HG03571 (cell line): ENCODE measurements around the gene SFMBT1.
"Not testable (repeated sequence)": the region's sequence is repeated elsewhere in the genome, so short reads cannot be mapped to it uniquely, and the experiment has no call there.

ENCODE experiments used
- ATAC-seq: cut with Tn5 transposase; IDR thresholded peaks from one replicate; pipeline ENCODE4 v1.9.1; 2021; ENCODE audit not compliant: unreplicated experiment

Gene SFMBT1

GRCh38 chr3:53039376-53039752 is 6.5 kb downstream of the SFMBT1 start:
- no peak for ATAC-seq

GRCh38 chr3:53038679-53039375 is 7.0 kb downstream of the SFMBT1 start:
- ATAC-seq, result no peak

GRCh38 chr3:53035825-53036619 is 9.9 kb downstream of the SFMBT1 start:
- no peak for ATAC-seq

- not testable (repeated sequence) for ATAC-seq
These were observed 10.9 kb downstream of the SFMBT1 start for GRCh38 chr3:53035018-53035417.

DNA sequence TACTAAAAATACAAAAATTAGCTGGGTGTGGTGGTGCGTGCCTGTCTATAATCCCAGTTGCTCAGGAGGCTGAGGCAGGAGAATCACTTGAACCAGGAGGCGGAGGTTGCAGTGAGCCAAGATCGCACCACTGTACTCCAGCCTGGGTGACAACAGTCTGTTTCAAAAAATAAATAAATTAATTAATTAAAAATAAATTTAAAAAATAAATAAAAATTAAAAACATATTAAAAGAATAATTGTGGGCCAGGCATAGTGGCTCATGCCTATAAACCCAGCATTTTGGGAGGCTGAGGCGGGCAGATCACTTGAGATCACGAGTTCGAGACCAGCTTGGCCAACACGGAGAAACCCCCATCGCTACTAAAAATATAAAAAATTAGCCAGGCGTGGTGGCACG is 11.5 kb downstream of the SFMBT1 start:
- not testable (repeated sequence) for ATAC-seq

DNA sequence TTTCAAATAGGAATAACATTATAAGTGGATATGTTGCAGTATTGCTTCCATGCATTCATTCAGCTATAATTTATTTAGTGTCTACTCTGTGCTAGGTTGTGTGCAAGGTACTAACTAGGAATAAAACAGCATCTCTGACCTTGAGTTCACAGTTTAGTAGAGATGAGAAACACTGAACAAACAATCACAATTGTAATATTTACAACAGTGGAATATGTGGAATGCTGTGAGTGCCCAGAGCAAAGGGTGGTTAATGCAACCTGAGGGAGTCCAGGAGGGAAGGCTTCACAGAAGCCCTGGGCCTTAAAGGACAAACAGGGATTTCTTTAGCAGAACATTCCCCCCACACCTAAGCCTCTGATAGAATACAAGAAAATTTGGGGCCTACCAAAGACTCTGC is 13.3 kb downstream of the SFMBT1 start:
- ATAC-seq, result no peak

DNA sequence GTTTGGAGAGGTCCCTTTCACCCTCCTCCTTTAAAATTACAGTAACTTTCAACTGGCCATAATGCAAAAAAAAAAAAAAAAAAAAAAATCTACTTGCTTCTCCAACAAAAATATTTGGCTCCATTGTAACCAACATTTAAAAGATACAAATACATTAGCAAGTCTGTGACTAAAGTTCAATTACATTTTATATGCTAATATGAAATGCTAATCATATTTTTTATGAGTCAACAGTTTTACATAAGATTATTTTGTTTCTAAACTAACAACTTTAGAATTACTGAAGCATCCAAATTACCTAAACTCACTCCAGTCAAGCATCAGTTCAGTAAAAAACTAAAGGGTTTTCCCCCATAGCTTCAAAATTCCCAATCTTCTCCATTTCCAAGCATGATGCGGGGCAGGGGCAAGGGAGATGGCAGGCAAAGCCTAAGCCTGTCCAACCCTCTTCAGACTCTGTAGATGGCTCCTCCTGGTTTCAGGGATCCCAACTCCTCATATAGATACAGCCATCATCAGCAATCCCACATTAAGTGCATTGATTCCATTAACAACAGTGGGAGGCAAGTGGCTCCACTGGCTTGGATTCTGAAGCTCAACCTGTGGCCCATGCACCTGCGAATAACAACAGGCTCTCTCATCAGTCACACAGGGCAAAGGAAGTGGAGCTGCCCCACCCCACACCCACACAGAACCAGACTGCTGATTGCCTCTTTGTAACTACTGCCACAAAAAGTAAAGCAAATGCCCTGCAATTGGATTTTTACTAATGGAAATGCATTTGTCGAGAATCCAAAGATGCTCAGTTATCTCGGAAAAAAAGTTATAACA is 15.0 kb downstream of the SFMBT1 start:
- no peak for ATAC-seq

- ATAC-seq, result no peak
These were observed 17.2 kb downstream of the SFMBT1 start for GRCh38 chr3:53028641-53029040.

GRCh38 chr3:53027254-53027844 is 18.5 kb downstream of the SFMBT1 start:
- ATAC-seq, result no peak

DNA sequence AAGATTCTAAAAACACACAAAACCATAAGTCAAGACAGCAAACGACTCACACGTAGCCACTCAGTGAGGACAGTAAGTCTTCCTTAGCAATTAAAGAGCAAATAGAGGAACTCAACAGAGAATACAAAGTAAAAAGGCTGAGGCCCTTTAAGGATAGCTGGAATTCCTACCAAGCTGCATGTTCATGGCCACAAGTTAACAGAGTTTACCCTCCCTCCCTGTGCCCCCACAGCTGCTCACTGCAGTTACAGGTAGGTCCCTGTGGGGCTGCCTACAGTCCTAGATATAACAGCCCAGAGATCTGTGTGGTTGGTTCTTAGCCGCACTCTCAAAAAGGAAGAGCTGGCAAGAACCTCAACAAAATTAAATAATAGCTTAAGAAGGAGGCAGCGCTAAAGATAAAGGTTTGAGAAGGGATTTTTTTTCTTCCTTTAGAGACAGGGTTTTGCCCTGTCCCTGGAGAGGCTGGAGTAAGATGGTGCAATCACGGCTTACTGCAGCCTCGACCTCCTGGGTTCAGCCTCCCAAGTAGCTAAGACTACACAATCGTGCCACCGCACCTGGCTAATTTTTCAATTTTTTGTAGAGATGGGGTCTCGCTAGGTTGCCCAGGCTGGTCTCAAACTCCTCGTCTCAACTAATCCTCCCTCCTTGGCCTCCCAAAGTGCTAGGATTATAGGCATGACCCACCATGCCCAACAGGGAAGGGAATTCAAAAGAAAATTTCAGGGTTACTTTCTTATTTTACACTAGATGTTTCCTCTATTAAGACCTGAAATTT is 19.3 kb downstream of the SFMBT1 start:
- no peak for ATAC-seq

DNA sequence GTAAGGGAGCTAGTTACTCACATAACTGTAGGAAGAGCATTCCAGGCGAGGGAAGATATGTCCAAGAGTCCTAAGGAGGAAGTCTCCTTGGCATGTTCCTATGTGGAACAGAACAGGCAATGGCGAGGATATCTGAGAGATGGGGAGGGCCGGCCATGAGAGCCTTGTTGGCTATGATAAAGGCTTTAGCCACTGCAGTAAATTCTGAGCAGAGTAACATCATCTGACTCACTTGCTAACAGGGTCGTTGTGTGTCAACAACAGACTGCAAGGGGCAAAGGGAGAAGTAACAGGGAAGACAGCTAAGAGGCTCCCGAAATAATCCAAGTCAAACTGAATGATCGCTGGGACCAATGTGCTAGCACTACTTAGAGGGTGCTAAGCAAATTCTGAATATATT is 21.6 kb downstream of the SFMBT1 start:
- no peak for ATAC-seq

GRCh38 chr3:53023072-53023823 is 22.6 kb downstream of the SFMBT1 start:
- ATAC-seq, result no peak

DNA sequence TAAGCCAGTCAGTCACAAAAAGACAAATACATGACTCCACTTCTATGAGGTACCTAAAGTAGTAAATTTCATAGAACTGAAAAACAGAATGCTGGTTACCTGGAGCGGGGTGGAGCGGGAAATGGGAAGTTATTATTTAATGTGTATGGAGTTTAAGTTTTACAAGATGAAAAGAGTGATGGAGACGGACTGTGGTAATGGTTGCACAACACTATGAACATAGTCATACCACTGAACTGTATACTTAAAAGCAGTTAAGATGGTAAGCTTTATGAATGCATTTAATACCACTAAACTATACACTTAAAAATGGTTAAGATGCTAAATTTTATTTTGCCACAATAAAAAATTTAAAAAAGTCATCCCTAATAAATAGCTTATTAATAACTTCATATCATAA is 23.2 kb downstream of the SFMBT1 start:
- ATAC-seq, result no peak

DNA sequence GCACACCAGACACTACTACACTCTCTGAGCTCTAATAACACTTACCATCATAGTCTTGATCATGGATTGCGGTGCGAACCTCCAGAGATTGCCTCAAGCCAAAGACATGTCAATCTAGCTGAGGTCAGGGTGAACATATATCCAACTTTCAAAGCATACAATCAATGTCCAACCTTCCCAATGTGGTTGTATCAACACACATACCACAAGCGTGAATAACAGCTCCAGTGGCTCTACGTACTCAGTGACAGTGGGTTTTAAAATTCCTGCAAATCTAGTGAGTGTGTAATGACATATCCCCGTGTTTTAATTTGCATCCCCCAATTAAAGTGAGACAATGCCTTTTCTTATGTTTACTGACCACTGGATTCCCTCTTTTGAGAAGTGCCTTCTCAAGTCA is 29.6 kb downstream of the SFMBT1 start:
- no peak for ATAC-seq

DNA sequence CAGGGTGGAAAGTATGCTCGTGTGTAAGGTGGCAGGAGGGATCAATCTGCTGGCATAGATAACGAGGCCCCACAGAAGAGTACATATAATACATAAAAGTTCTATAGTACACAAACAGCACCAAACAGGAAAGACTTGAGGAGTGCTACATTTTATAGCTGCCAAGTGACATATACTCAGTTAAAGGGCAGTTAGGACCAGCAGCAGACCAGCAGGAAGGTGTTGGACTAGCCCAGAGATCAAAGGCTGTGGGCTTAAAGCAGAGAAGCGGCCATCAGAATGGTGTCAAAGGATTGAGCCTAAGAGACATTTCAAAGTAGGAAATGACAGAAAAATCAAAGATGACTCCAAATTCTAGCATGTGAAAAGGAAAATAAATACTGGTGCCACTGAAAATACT is 34.5 kb downstream of the SFMBT1 start:
- no peak for ATAC-seq

DNA sequence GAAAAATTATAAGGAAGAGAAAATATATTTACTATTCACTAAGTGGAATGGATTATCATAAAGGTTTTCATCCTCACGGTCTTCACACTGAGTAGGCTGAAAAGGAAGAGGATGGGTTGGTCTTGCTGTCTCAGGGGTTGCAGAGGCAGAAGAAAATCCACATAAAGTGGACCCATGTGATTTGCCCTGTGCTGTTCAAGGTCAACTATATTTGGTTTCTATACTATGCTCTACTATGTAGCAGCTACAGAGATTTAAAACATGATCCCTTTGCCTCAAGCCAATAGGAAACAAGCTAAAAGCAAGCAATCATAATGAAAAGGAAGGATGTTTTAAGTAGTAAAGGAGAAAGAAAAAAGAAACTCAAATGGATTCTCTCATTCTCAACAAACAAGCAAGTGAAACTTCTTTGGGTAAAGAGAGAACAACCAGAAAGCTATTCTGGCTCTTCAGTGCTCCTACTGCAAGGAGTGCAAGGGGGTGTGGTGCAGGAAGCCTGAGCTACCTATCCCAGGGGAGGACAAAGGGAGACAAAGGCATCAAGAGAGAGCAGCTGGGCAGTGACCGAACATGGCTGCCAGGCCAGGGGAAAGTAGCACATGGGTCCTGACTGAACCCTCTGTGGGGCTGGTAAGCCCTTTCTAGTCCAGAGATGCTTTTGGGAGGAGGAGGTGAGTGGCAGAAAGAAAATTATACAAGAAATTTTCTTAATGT is 35.9 kb downstream of the SFMBT1 start:
- no peak for ATAC-seq

DNA sequence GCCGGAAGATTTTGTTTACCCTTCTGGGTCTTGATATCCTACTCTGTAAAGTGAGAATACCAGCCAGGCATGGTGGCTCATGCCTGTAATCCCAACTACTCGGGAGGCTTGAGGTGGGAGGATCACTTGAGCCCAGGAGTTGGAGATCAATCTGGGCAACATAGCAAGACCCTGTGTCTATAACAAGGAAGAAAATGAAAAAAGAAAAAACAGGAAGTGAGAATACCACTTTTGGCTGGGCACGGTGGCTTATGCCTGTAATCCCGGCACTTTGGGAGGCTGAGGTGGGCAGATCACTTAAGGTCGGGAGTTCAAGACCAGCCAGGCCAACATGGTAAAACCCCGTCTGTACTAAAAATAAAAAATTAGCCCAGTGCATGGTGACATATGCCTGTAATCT is 36.9 kb downstream of the SFMBT1 start:
- no peak for ATAC-seq

GRCh38 chr3:53005854-53006513 is 39.9 kb downstream of the SFMBT1 start:
- ATAC-seq, result no peak

GRCh38 chr3:53005338-53005737 is 40.5 kb downstream of the SFMBT1 start:
- no peak for ATAC-seq
